GM21619 (cell line): ENCODE results near the gene DDR1.
"Not testable (repeated sequence)": the region's sequence is repeated elsewhere in the genome, so short reads cannot be mapped to it uniquely, and the experiment has no call there.

Experiments
- ATAC-seq: cut with Tn5 transposase; IDR thresholded peaks from one replicate; pipeline ENCODE4 v1.9.1; 2021; ENCODE audit not compliant: unreplicated experiment

DDR1 gene

DNA sequence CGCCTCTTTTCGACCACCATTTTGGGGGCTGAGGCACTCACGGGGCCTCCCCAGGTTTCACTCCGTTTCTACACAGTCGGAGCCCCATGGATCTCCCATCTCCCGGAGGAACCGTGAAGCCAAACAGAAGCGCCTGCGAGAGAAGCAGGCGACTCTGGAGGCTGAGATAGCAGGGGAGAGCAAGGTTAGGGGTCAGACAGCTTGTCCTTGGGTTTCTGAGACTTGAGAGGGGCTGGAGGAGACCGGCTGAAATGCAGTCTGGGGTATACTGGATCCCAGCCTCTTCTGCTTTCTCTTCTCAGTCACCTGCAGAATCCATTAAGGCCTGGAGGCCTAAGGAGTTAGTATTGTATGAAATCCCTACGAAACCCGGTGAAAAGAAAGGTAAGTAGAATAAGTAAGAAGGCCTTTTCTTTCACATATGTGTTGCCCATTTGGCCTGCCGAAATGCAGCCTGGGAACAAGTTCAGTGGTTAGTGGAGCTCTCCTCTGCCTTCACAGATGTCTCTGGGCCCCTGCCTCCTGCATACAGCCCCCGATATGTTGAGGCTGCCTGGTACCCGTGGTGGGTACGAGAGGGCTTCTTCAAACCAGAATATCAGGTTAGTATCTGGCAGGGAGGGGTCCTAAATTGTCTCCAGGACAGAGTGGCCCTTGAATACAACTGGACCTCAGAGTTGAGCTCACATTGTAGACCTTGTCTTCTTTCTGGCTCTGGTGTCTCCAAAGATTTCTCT, 30.7 kb downstream of the DDR1 start:
- ATAC-seq = no peak

DNA sequence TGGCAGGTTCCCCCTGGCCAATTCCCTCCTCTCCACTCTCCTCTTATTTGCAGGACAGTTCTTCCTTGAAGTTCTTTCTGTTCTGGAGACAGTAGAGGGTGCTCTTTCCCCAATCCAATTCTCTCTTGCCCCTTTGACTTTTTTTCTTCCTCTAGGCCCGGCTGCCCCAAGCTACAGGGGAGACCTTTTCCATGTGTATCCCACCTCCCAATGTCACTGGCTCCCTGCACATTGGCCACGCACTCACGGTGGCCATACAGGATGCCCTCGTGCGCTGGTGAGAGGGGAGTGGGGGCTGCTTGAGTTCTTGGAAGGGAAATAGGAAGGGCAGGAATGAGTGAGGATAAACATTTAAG, 31.2 kb downstream of the DDR1 start:
- ATAC-seq = no peak

DNA sequence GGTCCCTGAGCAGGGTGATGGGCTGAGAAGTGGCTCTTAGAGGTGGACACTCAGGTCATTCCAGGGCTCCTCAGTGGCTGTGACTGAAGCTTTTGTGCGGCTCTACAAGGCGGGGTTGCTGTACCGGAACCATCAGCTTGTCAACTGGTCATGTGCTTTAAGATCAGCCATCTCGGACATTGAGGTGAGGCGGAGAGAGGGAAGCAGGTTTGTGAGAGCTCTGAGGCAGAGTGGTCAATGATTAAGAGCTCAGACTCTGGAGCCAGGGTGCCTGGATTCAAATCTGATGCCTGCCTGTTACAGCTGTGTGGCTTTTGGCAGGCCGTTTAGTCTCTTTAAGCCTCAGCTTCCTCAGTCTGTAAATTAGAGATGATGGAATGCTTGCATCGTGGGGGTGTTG, 32.7 kb downstream of the DDR1 start:
- no peak for ATAC-seq

DNA sequence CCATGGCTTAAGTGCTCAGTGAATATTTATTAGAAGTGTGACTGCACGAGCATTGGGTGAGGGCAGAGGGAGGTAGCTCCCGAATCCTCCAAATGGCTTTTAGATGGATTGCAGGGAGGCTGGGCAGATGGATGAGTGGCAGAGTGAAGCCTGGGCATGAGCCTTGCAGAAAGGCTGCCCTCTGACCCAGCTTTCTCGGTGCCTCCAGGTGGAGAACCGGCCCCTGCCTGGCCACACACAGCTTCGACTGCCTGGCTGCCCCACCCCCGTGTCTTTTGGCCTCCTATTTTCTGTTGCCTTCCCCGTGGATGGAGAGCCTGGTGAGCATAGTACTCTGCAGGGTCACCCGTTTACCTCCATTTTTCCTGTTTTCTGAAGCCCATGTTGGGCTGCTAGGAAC, 33.2 kb downstream of the DDR1 start:
- no peak for ATAC-seq

DNA sequence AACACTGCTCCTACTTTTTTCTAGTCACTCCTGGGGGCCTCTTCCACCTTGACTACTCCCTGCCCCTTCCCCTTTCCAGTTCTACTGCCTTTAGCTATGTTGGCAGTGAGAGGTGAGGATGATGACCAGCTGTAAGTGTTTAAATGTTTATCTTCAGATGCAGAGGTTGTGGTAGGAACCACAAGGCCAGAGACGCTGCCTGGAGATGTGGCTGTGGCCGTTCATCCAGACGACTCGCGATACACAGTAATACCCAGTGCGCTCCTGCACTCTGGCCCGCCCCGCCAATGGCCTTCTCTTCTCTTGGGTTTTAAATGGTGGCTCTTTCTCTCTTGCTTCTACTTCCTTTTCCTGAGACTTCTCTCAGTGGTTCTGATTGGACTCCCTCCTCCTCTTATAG, 34.4 kb downstream of the DDR1 start:
- ATAC-seq = no peak

DNA sequence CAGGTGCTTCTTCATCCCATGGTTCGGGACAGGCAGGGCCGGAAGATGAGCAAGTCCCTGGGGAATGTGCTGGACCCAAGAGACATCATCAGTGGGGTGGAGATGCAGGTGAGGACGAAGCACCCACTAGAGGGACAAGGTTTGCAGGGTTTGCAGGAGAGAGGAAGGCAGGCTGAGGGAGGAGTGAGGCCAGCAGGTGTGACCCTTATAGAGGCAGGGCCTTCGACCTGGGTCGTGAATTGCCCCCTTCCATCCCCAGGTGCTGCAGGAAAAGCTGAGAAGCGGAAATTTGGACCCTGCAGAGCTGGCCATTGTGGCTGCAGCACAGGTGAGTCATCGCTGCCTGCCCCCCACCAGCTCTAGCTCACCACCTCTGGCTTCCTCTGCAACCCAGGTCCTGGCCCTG, 38.1 kb downstream of the DDR1 start:
- no peak for ATAC-seq

DNA sequence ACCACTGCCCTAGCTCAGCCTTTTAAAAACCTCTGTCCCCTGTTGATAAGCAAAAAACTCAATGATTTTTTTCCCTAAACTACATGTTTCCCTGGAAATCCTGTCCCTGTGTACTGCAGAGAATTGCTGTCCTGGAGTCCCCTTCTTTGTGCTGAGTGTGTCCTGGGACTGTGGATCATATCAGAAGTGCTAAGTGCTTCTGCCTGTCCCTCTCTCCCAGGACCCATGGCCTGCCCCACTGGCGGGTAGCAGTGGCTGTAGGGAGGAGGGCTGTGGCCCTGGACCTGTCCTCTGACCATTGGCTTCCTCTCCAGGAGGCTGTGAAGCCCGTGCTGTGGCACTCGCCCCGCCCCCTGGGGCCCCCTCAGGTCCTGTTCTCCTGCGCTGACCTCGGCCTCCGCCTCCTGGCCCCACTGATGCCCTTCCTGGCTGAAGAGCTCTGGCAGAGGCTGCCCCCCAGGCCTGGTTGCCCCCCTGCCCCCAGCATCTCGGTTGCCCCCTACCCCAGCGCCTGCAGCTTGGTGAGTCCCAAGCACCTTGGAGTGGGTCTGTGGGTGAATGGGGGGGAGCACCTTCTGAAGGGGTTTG, 39.8 kb downstream of the DDR1 start:
- ATAC-seq = not testable (repeated sequence)

DNA sequence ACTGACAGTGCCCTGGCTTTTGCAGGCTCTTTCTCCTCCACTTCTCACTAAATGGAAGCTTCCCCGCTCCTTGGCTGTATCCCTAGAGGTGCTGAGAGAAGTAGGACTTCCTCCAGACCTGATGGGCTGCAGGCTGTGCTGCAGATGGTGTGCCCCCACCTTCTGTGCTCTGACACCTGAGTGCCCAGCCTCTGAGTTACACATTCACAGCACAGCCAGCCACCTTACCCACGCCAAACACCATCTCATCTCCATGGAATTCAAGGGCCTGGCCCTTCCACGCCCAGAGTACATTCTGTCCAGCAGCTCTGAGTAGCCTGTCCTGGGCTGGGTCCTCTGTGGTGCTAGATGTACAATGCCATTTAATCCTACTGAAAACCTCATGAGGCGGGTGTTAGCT, 42.3 kb downstream of the DDR1 start:
- no peak for ATAC-seq

DNA sequence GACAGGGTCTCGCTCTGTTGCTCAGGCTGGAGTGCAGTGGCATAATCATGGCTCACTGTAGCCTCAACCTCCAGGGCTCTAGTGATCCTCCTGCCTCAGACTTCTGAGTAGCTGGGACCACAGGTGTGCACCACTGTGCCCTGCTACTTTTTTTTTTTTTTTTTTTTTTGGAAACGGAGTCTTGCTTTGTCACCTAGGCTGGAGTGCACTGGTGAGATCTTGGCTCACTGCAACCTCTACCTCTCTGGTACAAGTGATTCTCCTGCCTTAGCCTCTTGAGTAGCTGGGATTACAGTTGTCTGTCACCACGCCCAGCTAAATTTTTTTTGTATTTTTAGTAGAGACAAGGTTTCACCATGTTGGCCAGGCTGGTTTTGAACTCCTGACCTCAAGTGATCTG, 42.8 kb downstream of the DDR1 start:
- not testable (repeated sequence) for ATAC-seq

DNA sequence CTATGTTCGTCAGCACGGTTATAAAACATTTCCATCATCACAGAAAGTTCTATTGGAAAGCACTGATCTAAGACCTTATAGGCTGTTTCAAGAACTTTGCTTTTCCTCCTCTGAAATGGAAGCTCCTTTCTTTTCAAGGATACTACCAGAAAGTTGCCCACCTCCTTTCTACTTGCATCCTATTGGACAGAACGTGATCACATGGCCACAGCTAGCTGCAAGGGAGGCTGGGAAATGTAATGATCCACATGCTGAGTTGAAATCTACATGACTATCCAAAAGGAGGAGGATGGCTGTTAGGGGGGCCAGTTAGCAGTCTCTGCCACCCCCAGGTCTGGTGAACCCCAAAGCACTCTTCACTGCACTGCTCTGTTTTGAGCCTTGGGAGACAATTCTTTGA, 44.4 kb downstream of the DDR1 start:
- ATAC-seq = no peak

DNA sequence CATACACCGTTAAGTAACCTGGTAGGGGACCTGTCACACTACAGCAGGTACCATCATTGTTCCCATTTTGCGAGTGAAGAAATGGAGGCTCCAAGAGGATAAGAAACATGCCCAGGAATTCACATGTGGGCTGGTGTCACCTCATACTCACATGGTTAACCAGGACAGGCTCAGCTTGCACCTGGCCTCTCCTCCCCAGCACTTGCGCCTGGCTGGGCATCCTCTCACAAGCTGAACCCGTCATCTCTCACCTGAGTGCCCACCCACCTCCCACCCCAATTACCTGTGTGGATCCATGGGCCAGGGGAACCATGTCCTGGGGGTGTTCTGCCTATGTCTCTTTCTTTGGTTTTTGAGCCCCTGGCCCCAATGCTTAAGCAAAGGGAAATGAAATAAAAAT, 46.2 kb downstream of the DDR1 start:
- ATAC-seq = no peak

DNA sequence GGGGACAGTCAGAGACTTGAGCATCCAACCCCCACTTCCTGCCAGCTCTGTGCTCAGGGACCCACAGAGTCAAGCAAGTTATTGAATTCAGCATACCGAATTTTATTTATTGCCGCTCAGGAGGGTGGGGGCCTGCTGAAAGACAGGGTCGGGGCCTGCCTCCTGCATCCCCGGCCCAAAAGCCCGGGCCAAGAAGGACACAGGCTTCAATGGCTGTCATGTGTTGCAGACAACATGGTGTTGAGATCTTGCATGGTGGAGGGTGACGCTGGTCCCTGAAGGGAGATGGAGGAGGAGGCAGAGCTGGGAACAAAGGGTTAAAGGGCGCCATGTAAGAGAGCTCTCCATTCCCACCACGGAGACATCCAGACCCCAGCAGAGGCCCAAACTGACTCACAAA, 47.0 kb downstream of the DDR1 start:
- ATAC-seq = no peak

DNA sequence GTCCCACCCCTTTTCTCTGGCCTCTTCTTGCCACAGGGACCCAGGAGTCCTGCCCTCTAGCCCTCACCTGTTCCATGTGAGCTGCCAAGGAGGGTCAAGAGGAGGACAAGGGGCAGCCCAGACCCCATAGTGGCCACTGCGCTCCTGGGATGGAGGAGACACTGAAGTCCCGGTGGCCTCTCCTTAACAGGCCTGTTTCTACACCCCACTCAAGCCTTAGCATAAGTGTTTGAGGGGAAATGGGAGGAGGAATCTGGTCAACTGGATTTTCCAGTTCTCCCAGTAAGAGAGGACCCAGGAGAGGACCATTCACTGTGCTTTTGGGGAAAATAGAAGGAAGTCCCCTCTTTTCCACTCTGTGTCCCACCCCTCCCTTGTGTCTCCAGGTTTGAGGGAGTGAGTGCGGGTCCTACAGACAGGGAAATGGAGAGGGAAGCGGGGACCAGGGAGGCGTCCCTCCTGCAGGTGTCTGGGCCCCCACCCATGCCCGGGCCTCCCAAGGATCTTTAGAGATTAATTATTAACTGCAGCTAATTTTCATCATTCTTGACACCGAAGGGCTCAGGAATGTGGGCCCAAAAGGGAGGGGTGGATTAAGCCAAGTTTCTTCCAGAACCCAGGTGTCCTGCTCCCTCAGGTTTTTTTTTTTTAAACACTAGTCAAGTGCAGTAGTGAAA, 47.8 kb downstream of the DDR1 start, which contains the start of gene SFTA2:
TSS of gene SFTA2 (minus strand) at position 202 of the 677 bp plus-strand sequence. CDS start at position 128, 74 bp downstream.
- ATAC-seq = no peak

DNA sequence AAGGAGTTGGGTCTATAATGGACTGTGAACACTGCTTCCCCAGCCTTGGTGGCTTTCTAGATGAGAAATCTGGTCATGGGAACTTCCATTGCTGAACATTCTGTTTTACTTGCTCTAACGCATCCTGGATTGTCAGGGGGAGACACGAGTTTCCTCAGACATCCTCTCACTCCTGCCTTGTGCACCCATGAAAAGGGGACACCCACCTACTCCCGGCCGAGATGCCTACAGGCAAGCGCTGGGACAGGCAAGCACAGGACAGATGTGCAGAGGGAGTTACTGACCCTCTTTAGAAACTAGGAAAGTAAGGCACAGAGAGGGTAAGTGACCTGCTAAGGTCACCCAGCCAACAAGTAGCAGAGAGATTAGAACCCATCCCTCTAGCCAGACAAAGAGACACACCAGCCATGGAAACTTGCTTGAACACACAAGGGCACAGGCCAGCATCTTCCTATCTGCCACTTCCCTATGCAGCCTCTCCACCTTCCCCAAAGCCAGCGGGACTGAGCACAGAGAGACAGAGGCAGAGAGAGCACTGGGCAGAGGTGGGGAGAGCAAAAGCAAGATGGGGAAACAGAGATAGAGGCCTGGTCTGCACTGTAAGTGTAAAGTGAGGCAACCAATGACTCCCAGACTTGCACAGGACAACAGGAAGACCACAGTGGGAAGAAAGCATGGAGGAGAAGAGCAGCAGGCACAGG, 48.5 kb downstream of the DDR1 start:
- no peak for ATAC-seq

DNA sequence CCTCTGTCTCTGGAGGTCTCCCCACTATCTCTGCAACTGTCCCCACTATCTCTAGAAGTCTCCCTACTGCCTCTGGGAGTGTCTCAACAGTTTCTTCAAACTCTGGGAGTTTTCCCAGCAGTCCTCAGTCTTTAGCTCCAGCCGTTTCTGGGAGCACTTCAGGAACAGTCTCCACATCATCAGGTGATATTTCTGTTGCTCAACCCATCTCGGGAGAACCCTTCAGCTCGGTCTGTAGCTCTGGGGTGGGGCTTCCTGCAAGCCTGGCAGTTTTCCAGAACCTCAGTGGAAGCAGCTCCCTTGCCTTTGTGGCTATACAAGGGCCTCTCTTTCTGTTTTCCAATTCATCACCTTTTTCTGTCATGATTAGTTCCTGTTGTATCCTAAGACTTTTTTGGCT, 50.7 kb downstream of the DDR1 start:
- no peak for ATAC-seq

DNA sequence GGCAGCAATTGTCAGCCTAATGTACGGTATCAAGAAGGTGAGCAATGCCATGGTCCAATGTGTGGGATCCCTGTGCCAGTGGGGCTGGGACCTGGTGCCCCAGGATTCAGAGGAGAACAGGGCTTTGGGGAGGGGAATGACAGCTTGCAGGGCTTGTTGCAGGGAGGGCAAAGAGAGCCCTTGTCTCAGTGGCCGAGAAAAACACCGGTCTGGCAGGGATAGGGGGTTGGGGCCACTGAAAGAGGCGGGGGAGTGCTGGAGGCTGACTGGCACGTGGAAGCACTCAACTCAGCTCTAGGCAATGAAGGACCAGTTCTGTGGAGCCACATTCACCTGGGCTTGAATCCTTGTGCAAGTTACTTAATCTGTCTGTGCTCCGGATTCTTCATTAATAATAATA, 52.9 kb downstream of the DDR1 start:
- no peak for ATAC-seq

DNA sequence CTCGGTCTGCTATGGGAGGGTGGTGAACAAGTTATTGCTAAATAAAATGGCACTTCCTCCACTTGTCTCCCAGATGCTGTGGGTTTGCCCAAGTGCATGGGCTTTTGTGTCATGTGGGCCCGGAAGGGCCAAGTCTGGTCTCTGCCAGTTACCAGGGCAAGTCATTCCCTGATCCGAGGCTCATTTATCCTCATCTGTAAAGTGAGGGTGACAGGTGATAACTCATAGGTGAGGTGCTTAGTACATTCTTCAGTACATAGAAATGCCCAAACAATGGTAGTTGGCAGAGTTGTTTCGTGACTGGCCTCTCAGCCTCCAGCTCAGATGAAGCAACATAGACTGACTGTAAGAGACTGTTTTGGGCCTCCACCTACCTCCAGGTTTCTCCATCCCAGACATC, 54.4 kb downstream of the DDR1 start:
- no peak for ATAC-seq

DNA sequence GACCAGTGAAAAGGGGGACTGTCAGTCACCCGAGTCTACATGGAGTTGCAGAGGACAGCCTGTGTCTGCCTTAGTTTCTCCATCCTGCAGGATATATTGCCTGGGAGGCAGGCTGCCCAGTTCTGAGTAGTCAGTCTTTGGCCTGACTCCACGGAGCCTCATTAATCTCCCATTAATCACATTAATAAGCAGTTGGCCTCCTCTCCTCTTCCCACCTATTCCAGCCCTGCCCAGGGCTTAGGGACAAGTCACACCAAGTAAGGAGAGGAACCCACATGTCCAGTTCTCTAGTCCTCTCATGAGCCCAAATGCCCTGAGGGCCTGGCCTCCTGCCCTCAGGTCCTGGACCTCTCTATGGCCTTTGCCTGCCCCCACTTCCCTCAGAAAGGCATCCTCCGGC, 55.2 kb downstream of the DDR1 start:
- ATAC-seq = no peak

DNA sequence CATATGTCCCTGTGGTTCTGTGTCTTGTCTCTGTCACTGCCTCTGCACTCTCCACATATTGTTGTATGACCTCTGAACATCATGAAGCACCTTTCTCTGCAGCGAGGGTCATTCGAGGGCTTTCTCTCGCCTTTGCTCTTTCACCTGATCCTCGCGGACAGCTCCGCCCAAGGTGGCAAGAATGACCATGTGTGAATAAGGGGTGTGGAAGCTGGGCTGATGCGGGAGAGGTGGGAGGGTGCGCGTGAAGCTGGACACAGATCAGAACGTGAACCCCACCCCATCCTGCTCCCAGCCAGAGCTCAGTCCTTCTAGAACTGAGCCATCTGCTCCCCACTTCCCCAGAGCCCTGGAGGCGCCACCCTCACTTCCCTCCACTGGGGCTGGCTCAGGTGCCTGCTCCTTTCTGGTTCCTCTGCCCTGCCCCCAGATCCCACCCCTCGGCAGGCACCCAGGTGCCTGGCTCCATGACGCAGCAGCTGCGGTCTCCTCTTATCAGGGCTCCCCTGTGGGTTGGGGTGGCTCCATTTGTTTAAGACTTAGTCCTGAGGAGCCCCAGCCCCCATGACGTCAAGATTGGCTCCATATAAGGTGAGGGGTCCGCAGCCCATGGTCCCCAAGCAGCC, 56.2 kb downstream of the DDR1 start, which contains the start of gene MUCL3:
TSS of gene MUCL3 (plus strand) at position 613 of the 626 bp plus-strand sequence. CDS start 27 bp downstream, outside the sequence.
- no peak for ATAC-seq

DNA sequence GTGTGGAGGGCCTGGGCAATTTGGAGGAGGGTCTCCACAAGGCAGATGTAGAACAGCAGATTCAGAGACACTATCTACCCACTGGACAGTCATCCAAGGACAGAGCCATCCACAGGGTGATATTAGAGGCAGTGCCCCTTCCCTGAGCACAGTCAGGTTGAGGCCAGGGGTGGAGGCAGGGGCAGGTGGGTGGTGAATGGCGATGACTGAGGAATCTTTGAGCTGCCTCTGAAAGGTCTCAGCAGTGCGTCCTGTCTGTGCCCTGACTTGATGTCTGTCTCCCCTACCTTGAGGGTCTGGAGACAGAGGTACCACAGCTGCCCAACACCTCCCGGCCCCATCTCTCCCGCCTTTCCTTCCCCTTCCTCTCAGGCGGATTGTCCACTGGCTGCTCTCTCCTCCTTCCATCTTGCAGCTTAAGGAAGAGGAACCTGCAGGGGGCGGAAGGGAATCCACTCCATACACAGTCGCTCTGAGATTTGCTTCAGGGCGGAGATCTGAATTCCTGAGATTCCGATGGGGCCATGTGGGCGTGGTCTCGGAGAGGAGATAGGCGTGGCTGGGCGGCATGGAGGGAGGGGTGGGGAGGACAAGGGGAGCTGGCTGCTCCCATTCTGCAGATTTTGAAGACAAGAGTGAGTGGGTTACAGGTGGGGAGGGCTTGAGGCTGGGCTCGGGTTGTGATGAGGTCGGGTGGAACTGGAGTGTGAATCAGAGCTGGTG, 58.2 kb downstream of the DDR1 start:
- no peak for ATAC-seq

DNA sequence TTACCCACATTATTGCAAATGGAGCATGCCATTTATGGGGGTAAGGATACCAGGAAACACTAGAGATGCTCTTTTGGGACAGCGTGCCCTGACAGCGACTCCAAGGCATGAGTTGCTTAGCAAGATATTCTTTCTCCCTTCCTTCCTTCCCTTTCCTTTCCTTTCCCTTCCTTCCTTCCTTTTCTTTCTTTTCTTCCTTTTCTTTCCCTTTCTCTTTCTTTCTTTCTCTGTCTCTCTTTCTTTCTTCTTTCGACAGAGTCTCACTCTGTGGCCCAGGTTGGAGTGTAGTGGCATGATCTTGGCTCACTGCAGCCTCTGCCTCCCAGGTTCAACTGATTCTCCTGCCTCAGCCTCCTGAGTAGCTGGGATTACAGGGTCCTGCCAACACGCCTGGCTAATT, 59.7 kb downstream of the DDR1 start:
- ATAC-seq = no peak
